Measurements from ENCODE around the gene CHI3L1. TPM values are rescaled to one million over a fixed set of nuclear protein-coding genes. Genes with fewer than 3 reads are reported as not detected.

Gene CHI3L1
- total and polyA plus RNA-seq, 4 donors, result 5.0 to 34.7 (median 15.9) TPM

GRCh38 chr1:203217668-203218067, 31.2 kb upstream of the CHI3L1 start:
- WGBS, result 67% methylated on average over 7 of the region's 7 CpGs
- no peak overlapping the region for H3K4me3 ChIP-seq (ENCODE audit: low read depth in 1 of 3, low read length in 3 of 3)
- TF ChIP-seq RAD21 (IDR thresholded peaks at IDR 0.05) (no peak), MAX (IDR thresholded peaks at IDR 0.05) (no peak), YY1 (IDR thresholded peaks at IDR 0.05) (no peak), JUND (IDR thresholded peaks at IDR 0.05) (no peak), TAF1 (conservative IDR thresholded peaks at IDR 0.05) (no peak), EGR1 (IDR thresholded peaks at IDR 0.05; ENCODE audit: low read depth in 2 of 2) (no peak), CTCF (IDR thresholded peaks at IDR 0.05; ENCODE audit: low read depth, low read length, missing input control) (no peak)
- no peaks in the 10 kb centered on the region for H3K27me3 ChIP-seq (ENCODE audit: control insufficient read depth in 4 of 4, insufficient read depth in 4 of 4, low read length in 3 of 4)
- H3K9ac ChIP-seq (ENCODE audit: low read depth in 1 of 2, low read length in 2 of 2), result no peak overlapping the region
- no peaks in the 10 kb centered on the region for H3K4me1 ChIP-seq (ENCODE audit: control insufficient read depth in 4 of 4, insufficient read depth in 4 of 4, low read length in 3 of 4)
- no peaks in the 10 kb centered on the region for H3K36me3 ChIP-seq (ENCODE audit: control insufficient read depth in 4 of 4, insufficient read depth in 3 of 4, low read depth in 1 of 4, low read length in 3 of 4)
- H3K9me3 ChIP-seq (ENCODE audit: control insufficient read depth in 4 of 4, low read length in 3 of 4), result no peaks in the 10 kb centered on the region
- H3K27ac ChIP-seq (ENCODE audit: low read depth in 1 of 2, low read length in 2 of 2), result no peak overlapping the region
- no peak for DNase-seq (ENCODE audit: low spot score)

DNA sequence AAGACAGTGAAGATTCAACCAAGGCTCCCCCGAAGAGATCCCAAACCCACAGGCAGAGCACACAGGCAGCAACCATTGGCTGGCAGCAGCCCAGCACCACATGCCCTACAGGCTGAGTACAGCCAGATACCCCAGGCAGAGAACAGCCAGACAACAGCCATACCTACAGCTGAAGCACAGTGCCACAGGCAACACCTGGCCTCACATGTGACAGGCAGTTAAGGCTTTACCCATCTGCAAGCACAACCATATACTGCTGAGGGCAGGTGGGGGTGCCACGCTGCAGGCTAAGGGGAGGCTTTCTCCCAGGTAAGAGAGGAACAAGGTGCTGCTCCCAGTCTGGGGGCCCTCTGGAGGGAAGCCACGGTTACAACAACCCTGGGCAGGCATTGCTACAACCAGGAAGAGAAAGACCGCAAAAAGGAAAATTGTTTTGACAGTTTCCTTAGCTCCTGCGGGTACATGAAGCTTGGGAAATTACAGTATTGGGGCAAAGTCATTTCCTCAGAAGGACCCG, 30.7 kb upstream of the CHI3L1 start:
- 53% methylated on average over 6 of the region's 6 CpGs for WGBS
- Histone ChIP-seq H3K27ac (ENCODE audit: low read depth in 1 of 2, low read length in 2 of 2) (no peak overlapping the region), H3K36me3 (ENCODE audit: control insufficient read depth in 4 of 4, insufficient read depth in 3 of 4, low read depth in 1 of 4, low read length in 3 of 4) (no peaks in the 10 kb centered on the region), H3K4me1 (ENCODE audit: control insufficient read depth in 4 of 4, insufficient read depth in 4 of 4, low read length in 3 of 4) (no peaks in the 10 kb centered on the region), H3K9ac (ENCODE audit: low read depth in 1 of 2, low read length in 2 of 2) (no peak overlapping the region), H3K4me3 (ENCODE audit: low read depth in 1 of 3, low read length in 3 of 3) (no peak overlapping the region), H3K9me3 (ENCODE audit: control insufficient read depth in 4 of 4, low read length in 3 of 4) (no peaks in the 10 kb centered on the region), H3K27me3 (ENCODE audit: control insufficient read depth in 4 of 4, insufficient read depth in 4 of 4, low read length in 3 of 4) (no peaks in the 10 kb centered on the region)
- DNase-seq (ENCODE audit: low spot score), result no peak
- TF ChIP-seq MAX (IDR thresholded peaks at IDR 0.05) (no peak), NR2F2 (IDR thresholded peaks at IDR 0.05) (no peak), YY1 (IDR thresholded peaks at IDR 0.05) (no peak), CTCF (IDR thresholded peaks at IDR 0.05; ENCODE audit: low read depth, low read length, missing input control) (no peak), RAD21 (IDR thresholded peaks at IDR 0.05) (no peak), FOXA1 (IDR thresholded peaks at IDR 0.05) (no peak), JUND (IDR thresholded peaks at IDR 0.05) (no peak), HNF4A (conservative IDR thresholded peaks at IDR 0.05) (no peak), RXRA (IDR thresholded peaks at IDR 0.05) (no peak), ATF3 (IDR thresholded peaks at IDR 0.05) (no peak), HNF4G (IDR thresholded peaks at IDR 0.05) (no peak), SP1 (IDR thresholded peaks at IDR 0.05) (no peak), TAF1 (conservative IDR thresholded peaks at IDR 0.05) (no peak), GABPA (IDR thresholded peaks at IDR 0.05 in 1 of 2, conservative IDR thresholded peaks at IDR 0.05 in 1 of 2) (no peak), ZBTB33 (IDR thresholded peaks at IDR 0.05) (no peak), FOXA2 (IDR thresholded peaks at IDR 0.05) (no peak), EGR1 (IDR thresholded peaks at IDR 0.05; ENCODE audit: low read depth in 2 of 2) (no peak)
- TF ChIP-seq, protein P1, sequence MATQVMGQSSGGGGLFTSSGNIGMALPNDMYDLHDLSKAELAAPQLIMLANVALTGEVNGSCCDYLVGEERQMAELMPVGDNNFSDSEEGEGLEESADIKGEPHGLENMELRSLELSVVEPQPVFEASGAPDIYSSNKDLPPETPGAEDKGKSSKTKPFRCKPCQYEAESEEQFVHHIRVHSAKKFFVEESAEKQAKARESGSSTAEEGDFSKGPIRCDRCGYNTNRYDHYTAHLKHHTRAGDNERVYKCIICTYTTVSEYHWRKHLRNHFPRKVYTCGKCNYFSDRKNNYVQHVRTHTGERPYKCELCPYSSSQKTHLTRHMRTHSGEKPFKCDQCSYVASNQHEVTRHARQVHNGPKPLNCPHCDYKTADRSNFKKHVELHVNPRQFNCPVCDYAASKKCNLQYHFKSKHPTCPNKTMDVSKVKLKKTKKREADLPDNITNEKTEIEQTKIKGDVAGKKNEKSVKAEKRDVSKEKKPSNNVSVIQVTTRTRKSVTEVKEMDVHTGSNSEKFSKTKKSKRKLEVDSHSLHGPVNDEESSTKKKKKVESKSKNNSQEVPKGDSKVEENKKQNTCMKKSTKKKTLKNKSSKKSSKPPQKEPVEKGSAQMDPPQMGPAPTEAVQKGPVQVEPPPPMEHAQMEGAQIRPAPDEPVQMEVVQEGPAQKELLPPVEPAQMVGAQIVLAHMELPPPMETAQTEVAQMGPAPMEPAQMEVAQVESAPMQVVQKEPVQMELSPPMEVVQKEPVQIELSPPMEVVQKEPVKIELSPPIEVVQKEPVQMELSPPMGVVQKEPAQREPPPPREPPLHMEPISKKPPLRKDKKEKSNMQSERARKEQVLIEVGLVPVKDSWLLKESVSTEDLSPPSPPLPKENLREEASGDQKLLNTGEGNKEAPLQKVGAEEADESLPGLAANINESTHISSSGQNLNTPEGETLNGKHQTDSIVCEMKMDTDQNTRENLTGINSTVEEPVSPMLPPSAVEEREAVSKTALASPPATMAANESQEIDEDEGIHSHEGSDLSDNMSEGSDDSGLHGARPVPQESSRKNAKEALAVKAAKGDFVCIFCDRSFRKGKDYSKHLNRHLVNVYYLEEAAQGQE (IDR thresholded peaks at IDR 0.05), result no peak
